Measurements from ENCODE around the gene C8B. TPM values are rescaled to one million over a fixed set of nuclear protein-coding genes. Genes with fewer than 3 reads are reported as not detected.

C8B gene
- total and polyA plus RNA-seq, 2 donors, result 0.19 TPM; not detected in 1

GRCh38 chr1:56985857-56986256 is 20.0 kb upstream of the C8B start:
- Histone ChIP-seq H3K36me3 (ENCODE audit: insufficient read depth) (no peaks in the 10 kb centered on the region), H3K27ac (ENCODE audit: low read depth) (no peak overlapping the region), H3K4me3 (ENCODE audit: low read depth, low read length) (no peak overlapping the region), H3K4me1 (ENCODE audit: insufficient read depth) (no peaks in the 10 kb centered on the region)
- no peak for DNase-seq (ENCODE audit: extremely low spot score)
- 88% methylated on average over 2 of the region's 2 CpGs for WGBS

- no peaks in the 10 kb centered on the region for H3K4me1 ChIP-seq (ENCODE audit: insufficient read depth)
- no peak for DNase-seq (ENCODE audit: extremely low spot score)
- no peak overlapping the region for H3K4me3 ChIP-seq (ENCODE audit: low read depth, low read length)
- 64% methylated on average over 6 of the region's 6 CpGs for WGBS
- no peak overlapping the region for H3K27ac ChIP-seq (ENCODE audit: low read depth)
- no peaks in the 10 kb centered on the region for H3K36me3 ChIP-seq (ENCODE audit: insufficient read depth)
These were observed 17.7 kb upstream of the C8B start for GRCh38 chr1:56983484-56983883.

- Histone ChIP-seq H3K27ac (ENCODE audit: low read depth) (no peak overlapping the region), H3K36me3 (ENCODE audit: insufficient read depth) (no peaks in the 10 kb centered on the region), H3K4me3 (ENCODE audit: low read depth, low read length) (no peak overlapping the region), H3K4me1 (ENCODE audit: insufficient read depth) (no peaks in the 10 kb centered on the region)
- WGBS, result 56% methylated on average over 4 of the region's 4 CpGs
- no peak for DNase-seq (ENCODE audit: extremely low spot score)
These were observed 14.4 kb upstream of the C8B start for GRCh38 chr1:56979986-56980755.

GRCh38 chr1:56978819-56979218 is 13.0 kb upstream of the C8B start:
- DNase-seq (ENCODE audit: extremely low spot score), result no peak
- 64% methylated on average over 5 of the region's 5 CpGs for WGBS

GRCh38 chr1:56977910-56978309 is 12.1 kb upstream of the C8B start:
- no peak for DNase-seq (ENCODE audit: extremely low spot score)
- Histone ChIP-seq H3K27ac (ENCODE audit: low read depth) (no peak overlapping the region), H3K4me1 (ENCODE audit: insufficient read depth) (no peaks in the 10 kb centered on the region), H3K4me3 (ENCODE audit: low read depth, low read length) (no peak overlapping the region), H3K36me3 (ENCODE audit: insufficient read depth) (no peaks in the 10 kb centered on the region)
- WGBS, result 81% methylated on average over 4 of the region's 4 CpGs

More at GRCh38 chr1:56978819-56979218, 13.0 kb upstream of the C8B start:
- H3K4me3 ChIP-seq (ENCODE audit: low read depth, low read length), result no peak overlapping the region
- no peak overlapping the region for H3K27ac ChIP-seq (ENCODE audit: low read depth)
- no peaks in the 10 kb centered on the region for H3K36me3 ChIP-seq (ENCODE audit: insufficient read depth)
- no peaks in the 10 kb centered on the region for H3K4me1 ChIP-seq (ENCODE audit: insufficient read depth)

- WGBS, result 82% methylated on average over 4 of the region's 4 CpGs
- H3K36me3 ChIP-seq (ENCODE audit: insufficient read depth), result no peaks in the 10 kb centered on the region
- DNase-seq (ENCODE audit: extremely low spot score), result no peak
- H3K4me3 ChIP-seq (ENCODE audit: low read depth, low read length), result no peak overlapping the region
- H3K4me1 ChIP-seq (ENCODE audit: insufficient read depth), result no peaks in the 10 kb centered on the region
- H3K27ac ChIP-seq (ENCODE audit: low read depth), result no peak overlapping the region
These were observed 9.6 kb upstream of the C8B start for GRCh38 chr1:56975446-56975845.

GRCh38 chr1:56973923-56974742 is 8.3 kb upstream of the C8B start:
- H3K4me1 ChIP-seq (ENCODE audit: insufficient read depth), result no peaks in the 10 kb centered on the region
- no peak overlapping the region for H3K27ac ChIP-seq (ENCODE audit: low read depth)
- DNase-seq (ENCODE audit: extremely low spot score), result no peak
- no peak overlapping the region for H3K4me3 ChIP-seq (ENCODE audit: low read depth, low read length)
- H3K36me3 ChIP-seq (ENCODE audit: insufficient read depth), result no peaks in the 10 kb centered on the region
- 69% methylated on average over 5 of the region's 5 CpGs for WGBS

- no peak overlapping the region for H3K4me3 ChIP-seq (ENCODE audit: low read depth, low read length)
- WGBS, result 68% methylated on average over 1 of the region's 1 CpG
- H3K36me3 ChIP-seq (ENCODE audit: insufficient read depth), result no peaks in the 10 kb centered on the region
- H3K27ac ChIP-seq (ENCODE audit: low read depth), result no peak overlapping the region
- no peaks in the 10 kb centered on the region for H3K4me1 ChIP-seq (ENCODE audit: insufficient read depth)
- DNase-seq (ENCODE audit: extremely low spot score), result no peak
These were observed 7.2 kb upstream of the C8B start for GRCh38 chr1:56972976-56973375.

GRCh38 chr1:56970280-56970679 is 4.5 kb upstream of the C8B start:
- Histone ChIP-seq H3K27ac (ENCODE audit: low read depth) (no peak overlapping the region), H3K4me1 (ENCODE audit: insufficient read depth) (no peaks in the 10 kb centered on the region), H3K4me3 (ENCODE audit: low read depth, low read length) (no peak overlapping the region), H3K36me3 (ENCODE audit: insufficient read depth) (no peaks in the 10 kb centered on the region)
- WGBS, result 91% methylated on average over 1 of the region's 1 CpG
- DNase-seq (ENCODE audit: extremely low spot score), result no peak

GRCh38 chr1:56968878-56969495 is 3.2 kb upstream of the C8B start:
- H3K36me3 ChIP-seq (ENCODE audit: insufficient read depth), result no peaks in the 10 kb centered on the region
- DNase-seq (ENCODE audit: extremely low spot score), result no peak
- no peak overlapping the region for H3K4me3 ChIP-seq (ENCODE audit: low read depth, low read length)
- 77% methylated on average over 2 of the region's 2 CpGs for WGBS
- H3K4me1 ChIP-seq (ENCODE audit: insufficient read depth), result no peaks in the 10 kb centered on the region
- H3K27ac ChIP-seq (ENCODE audit: low read depth), result no peak overlapping the region

- no peak for DNase-seq (ENCODE audit: extremely low spot score)
- Histone ChIP-seq H3K4me1 (ENCODE audit: insufficient read depth) (no peaks in the 10 kb centered on the region), H3K36me3 (ENCODE audit: insufficient read depth) (no peaks in the 10 kb centered on the region)
These were observed 2.4 kb upstream of the C8B start for GRCh38 chr1:56967900-56968832.

GRCh38 chr1:56967355-56967754 is 1.5 kb upstream of the C8B start:
- H3K4me1 ChIP-seq (ENCODE audit: insufficient read depth), result no peaks in the 10 kb centered on the region
- 83% methylated on average over 3 of the region's 3 CpGs for WGBS
- no peak overlapping the region for H3K4me3 ChIP-seq (ENCODE audit: low read depth, low read length)
- no peak overlapping the region for H3K27ac ChIP-seq (ENCODE audit: low read depth)
- no peak for DNase-seq (ENCODE audit: extremely low spot score)
- no peaks in the 10 kb centered on the region for H3K36me3 ChIP-seq (ENCODE audit: insufficient read depth)

More at GRCh38 chr1:56967900-56968832, 2.4 kb upstream of the C8B start:
- Histone ChIP-seq H3K4me3 (ENCODE audit: low read depth, low read length) (no peak overlapping the region), H3K27ac (ENCODE audit: low read depth) (no peak overlapping the region)
- WGBS, result 48% methylated on average over 15 of the region's 15 CpGs

GRCh38 chr1:56966698-56966999 is 834 bp upstream of the C8B start:
- Histone ChIP-seq H3K4me3 (ENCODE audit: low read depth, low read length) (no peak overlapping the region), H3K36me3 (ENCODE audit: insufficient read depth) (no peaks in the 10 kb centered on the region), H3K4me1 (ENCODE audit: insufficient read depth) (no peaks in the 10 kb centered on the region), H3K27ac (ENCODE audit: low read depth) (no peak overlapping the region)
- 96% methylated on average over 1 of the region's 1 CpG for WGBS
- DNase-seq (ENCODE audit: extremely low spot score), result no peak

All from urinary bladder (tissue), 4 donors.